ENCODE results near the gene DOC2B.
A peak's percentile ranks its signal among the peaks of the same experiment; 100 is the strongest.

The DOC2B gene

DNA sequence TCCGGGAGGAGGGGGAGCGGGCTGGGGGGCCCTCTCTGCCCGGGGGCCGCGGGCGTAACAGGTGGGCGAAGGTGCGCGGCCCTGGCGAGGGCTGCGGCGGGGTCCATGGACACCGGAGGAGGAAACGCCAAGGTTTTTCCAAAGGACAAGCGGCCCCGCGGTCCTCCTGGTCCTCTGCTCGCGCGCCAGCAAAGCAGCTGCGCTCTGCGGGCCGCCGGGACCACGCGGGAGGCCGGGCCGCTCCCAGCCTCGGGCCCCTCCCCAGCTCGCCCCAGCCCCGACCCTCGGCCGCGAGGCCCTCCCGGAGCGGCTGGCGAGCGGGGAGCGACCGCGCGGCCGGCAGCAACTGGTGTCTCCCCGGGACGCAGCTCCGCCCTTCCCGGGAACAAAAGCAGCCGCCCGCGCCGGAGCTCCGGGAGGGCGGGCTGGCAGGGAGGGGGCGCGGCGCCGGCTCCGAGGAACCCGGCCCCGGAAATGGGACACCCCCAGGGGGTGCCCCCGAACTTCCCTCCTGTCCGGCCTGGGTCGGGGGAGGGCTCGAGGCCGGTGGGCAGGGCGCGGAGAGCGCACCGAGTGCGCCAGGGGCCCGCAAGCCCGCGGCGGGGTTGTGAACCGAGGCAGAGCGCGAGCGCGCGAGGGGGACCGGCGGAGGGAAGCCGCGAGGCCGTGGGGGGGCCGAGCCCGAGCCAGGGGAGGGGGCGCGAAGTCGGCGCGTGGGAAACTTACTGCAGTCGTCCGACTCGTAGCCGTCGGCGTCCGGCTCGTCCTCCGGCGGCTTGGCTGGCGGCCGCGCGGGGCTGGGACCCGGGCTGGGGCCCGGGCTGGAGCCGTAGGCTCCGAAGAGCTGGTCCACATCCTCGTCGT is 837 bp downstream of the DOC2B start:
- Histone ChIP-seq H3K36me3 (ENCODE audit: control insufficient read depth in 2 of 2, insufficient read depth in 1 of 2, low read length in 2 of 2) (no peaks in the 10 kb centered on the region), H3K4me3 (ENCODE audit: low read depth, low read length) (peak overlapping the region; percentile 12), H3K27ac (ENCODE audit: extremely low read depth, low read depth, low read length) (peak overlapping the region; percentile 7; the same call in 1 of the 2 replicates), H3K4me1 (ENCODE audit: control insufficient read depth, insufficient read depth, low read length) (no peaks in the 10 kb centered on the region), H3K9me3 (ENCODE audit: control insufficient read depth, insufficient read depth, low read depth, low read length) (no peaks in the 10 kb centered on the region)
- POLR2A ChIA-PET: no interaction called here
- TF ChIP-seq ZBTB20 (tag by site-specific recombination; IDR thresholded peaks at IDR 0.05) (peak; percentile 12; the same call in 1 of the 2 replicates), ZBTB11 (tag by site-specific recombination; conservative IDR thresholded peaks at IDR 0.05; ENCODE audit: low read depth) (peak; percentile 75), KLF1 (tag by site-specific recombination; IDR thresholded peaks at IDR 0.05) (0 out of 2 replicates have a peak, but pooled peaks have one; percentile 21), SCRT2 (tag by site-specific recombination; IDR thresholded peaks at IDR 0.05) (peak; percentile 56; the same call in 1 of the 2 replicates), ZBTB26 (tag by site-specific recombination; optimal IDR thresholded peaks at IDR 0.05) (peak; percentile 44), GLIS1 (tag by site-specific recombination; IDR thresholded peaks at IDR 0.05) (peak; percentile 85), SP3 (tag by site-specific recombination; IDR thresholded peaks at IDR 0.05) (peak; percentile 47), ZIC2 (tag by site-specific recombination; IDR thresholded peaks at IDR 0.05) (peak; percentile 67), KLF9 (tag by site-specific recombination; IDR thresholded peaks at IDR 0.05; ENCODE audit: low read depth) (no peak), IKZF3 (tag by site-specific recombination; IDR thresholded peaks at IDR 0.05) (peak; percentile 19; the same call in 1 of the 2 replicates), ZNF426 (tag by site-specific recombination; IDR thresholded peaks at IDR 0.05) (no peak)
- TF ChIP-seq, protein P1, sequence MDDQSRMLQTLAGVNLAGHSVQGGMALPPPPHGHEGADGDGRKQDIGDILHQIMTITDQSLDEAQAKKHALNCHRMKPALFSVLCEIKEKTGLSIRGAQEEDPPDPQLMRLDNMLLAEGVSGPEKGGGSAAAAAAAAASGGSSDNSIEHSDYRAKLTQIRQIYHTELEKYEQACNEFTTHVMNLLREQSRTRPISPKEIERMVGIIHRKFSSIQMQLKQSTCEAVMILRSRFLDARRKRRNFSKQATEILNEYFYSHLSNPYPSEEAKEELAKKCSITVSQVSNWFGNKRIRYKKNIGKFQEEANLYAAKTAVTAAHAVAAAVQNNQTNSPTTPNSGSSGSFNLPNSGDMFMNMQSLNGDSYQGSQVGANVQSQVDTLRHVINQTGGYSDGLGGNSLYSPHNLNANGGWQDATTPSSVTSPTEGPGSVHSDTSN (CRISPR knock-in tag; IDR thresholded peaks at IDR 0.05): no peak
- CTCF ChIA-PET: no interaction called here

GRCh38 chr17:179781-180380 is 1.6 kb downstream of the DOC2B start:
- TF ChIP-seq WT1 (tag by site-specific recombination; IDR thresholded peaks at IDR 0.05) (no peak), GLIS1 (tag by site-specific recombination; IDR thresholded peaks at IDR 0.05) (peak; percentile 16; the same call in 1 of the 2 replicates), ZBTB49 (tag by site-specific recombination; IDR thresholded peaks at IDR 0.05; ENCODE audit: low read depth) (no peak), GLIS2 (tag by site-specific recombination; IDR thresholded peaks at IDR 0.05) (peak; percentile 21; the same call in 1 of the 2 replicates), ZIC2 (tag by site-specific recombination; IDR thresholded peaks at IDR 0.05) (peak; percentile 60), ZNF391 (tag by site-specific recombination; IDR thresholded peaks at IDR 0.05; ENCODE audit: borderline replicate concordance, low read depth) (no peak), ZNF10 (tag by site-specific recombination; IDR thresholded peaks at IDR 0.05) (0 out of 2 replicates have a peak, but pooled peaks have one; percentile 18)
- POLR2A ChIA-PET: no interaction called here
- CTCF ChIA-PET: interaction anchor here (0.5 to 0.7 kb wide), 2 partner anchors 26 to 518 kb away, joined by 3 read pairs; no protein-coding TSS in a partner anchor
- Histone ChIP-seq H3K36me3 (ENCODE audit: control insufficient read depth in 2 of 2, insufficient read depth in 1 of 2, low read length in 2 of 2) (no peaks in the 10 kb centered on the region), H3K27ac (ENCODE audit: extremely low read depth, low read depth, low read length) (no peak overlapping the region), H3K9me3 (ENCODE audit: control insufficient read depth, insufficient read depth, low read depth, low read length) (no peaks in the 10 kb centered on the region), H3K4me3 (ENCODE audit: low read depth, low read length) (no peak overlapping the region), H3K4me1 (ENCODE audit: control insufficient read depth, insufficient read depth, low read length) (no peaks in the 10 kb centered on the region)

Measured in HEK293 (cell line).